Hepatic stellate cell (primary cell): ENCODE measurements around the gene CFAP65.
A peak's percentile ranks its signal among the peaks of the same experiment; 100 is the strongest.

Source experiments
- DNase-seq: peaks from one replicate; pipeline ENCODE4 v3.0.0; 2011; ENCODE audit warnings: low spot score

Gene CFAP65

GRCh38 chr2:219060821-219061791 is 19.8 kb upstream of the CFAP65 start, which contains the start of gene IHH:
Gene IHH (minus strand): TSS chr2:219060921. CDS start chr2:219060467, 454 bp downstream.
- DNase-seq, result peak; percentile 39

- DNase-seq, result no peak
These were observed 18.7 kb upstream of the CFAP65 start for GRCh38 chr2:219059725-219060682.

- DNase-seq, result no peak
These were observed 18.0 kb upstream of the CFAP65 start for GRCh38 chr2:219059375-219059724.

- peak; percentile 59 for DNase-seq
These were observed 17.4 kb upstream of the CFAP65 start for GRCh38 chr2:219058541-219059374.

GRCh38 chr2:219057709-219058540 is 16.6 kb upstream of the CFAP65 start:
- peak; percentile 81 for DNase-seq

- no peak for DNase-seq
These were observed 15.8 kb upstream of the CFAP65 start for GRCh38 chr2:219056896-219057708.

GRCh38 chr2:219056176-219056895 is 15.0 kb upstream of the CFAP65 start:
- no peak for DNase-seq

GRCh38 chr2:219054956-219055903 is 13.9 kb upstream of the CFAP65 start:
- no peak for DNase-seq

- DNase-seq, result no peak
These were observed 8.0 kb upstream of the CFAP65 start for GRCh38 chr2:219049282-219049681.

GRCh38 chr2:219045937-219046550 is 4.7 kb upstream of the CFAP65 start:
- peak; percentile 34 for DNase-seq

GRCh38 chr2:219042750-219043149 is 1.4 kb upstream of the CFAP65 start:
- DNase-seq, result no peak

- DNase-seq, result no peak
These were observed 841 bp upstream of the CFAP65 start for GRCh38 chr2:219042157-219042556.

GRCh38 chr2:219038600-219038999 is 2.7 kb downstream of the CFAP65 start:
- DNase-seq, result no peak

GRCh38 chr2:219037783-219038499 is 3.4 kb downstream of the CFAP65 start:
- no peak for DNase-seq

- no peak for DNase-seq
These were observed 5.4 kb downstream of the CFAP65 start for GRCh38 chr2:219035942-219036341.

GRCh38 chr2:219034823-219035222 is 6.5 kb downstream of the CFAP65 start:
- DNase-seq, result no peak
